ENCODE measurements around the gene LDLRAD4. TPM values are rescaled to one million over a fixed set of nuclear protein-coding genes. Genes with fewer than 3 reads are reported as not detected.

The LDLRAD4 gene
- total RNA-seq, 1 donor from 2014 or later, result 1.4 TPM

GRCh38 chr18:13425357-13426091 is 207.0 kb downstream of the LDLRAD4 start:
- no peak for DNase-seq (ENCODE audit: low read depth, low spot score)

GRCh38 chr18:13427354-13427753 is 208.8 kb downstream of the LDLRAD4 start:
- TF ChIP-seq CTCF (conservative IDR thresholded peaks at IDR 0.05), result no peak
- H3K27me3 Mint-ChIP-seq (ENCODE audit: low read depth), result peaks cover 4% of the 10 kb centered on the region
- H3K4me1 Mint-ChIP-seq, result peaks cover 8% of the 10 kb centered on the region
- no peaks in the 10 kb centered on the region for H3K36me3 Mint-ChIP-seq (ENCODE audit: low read depth)
- DNase-seq (ENCODE audit: low read depth, low spot score), result no peak
- no peaks in the 10 kb centered on the region for H3K9me3 Mint-ChIP-seq
- no peak overlapping the region for H3K4me3 Mint-ChIP-seq
- H3K27ac Mint-ChIP-seq (ENCODE audit: unreplicated experiment), result no peak overlapping the region

More at GRCh38 chr18:13425357-13426091, 207.0 kb downstream of the LDLRAD4 start:
- TF ChIP-seq CTCF (conservative IDR thresholded peaks at IDR 0.05), result no peak
- peaks cover 8% of the 10 kb centered on the region for H3K4me1 Mint-ChIP-seq
- H3K9me3 Mint-ChIP-seq, result no peaks in the 10 kb centered on the region
- no peaks in the 10 kb centered on the region for H3K36me3 Mint-ChIP-seq (ENCODE audit: low read depth)
- H3K27me3 Mint-ChIP-seq (ENCODE audit: low read depth), result no peaks in the 10 kb centered on the region
- H3K4me3 Mint-ChIP-seq, result no peak overlapping the region
- H3K27ac Mint-ChIP-seq (ENCODE audit: unreplicated experiment), result no peak overlapping the region

GRCh38 chr18:13428319-13428718 is 209.8 kb downstream of the LDLRAD4 start:
- DNase-seq (ENCODE audit: low read depth, low spot score), result no peak
- Mint-ChIP-seq H3K27me3 (ENCODE audit: low read depth) (peaks cover 4% of the 10 kb centered on the region), H3K9me3 (no peaks in the 10 kb centered on the region), H3K4me1 (peaks cover 8% of the 10 kb centered on the region), H3K27ac (ENCODE audit: unreplicated experiment) (no peak overlapping the region), H3K4me3 (no peak overlapping the region), H3K36me3 (ENCODE audit: low read depth) (no peaks in the 10 kb centered on the region)
- no peak for TF ChIP-seq CTCF (conservative IDR thresholded peaks at IDR 0.05)

- H3K4me3 Mint-ChIP-seq, result no peak overlapping the region
- H3K4me1 Mint-ChIP-seq, result peaks cover 8% of the 10 kb centered on the region
- H3K27me3 Mint-ChIP-seq (ENCODE audit: low read depth), result peaks cover 4% of the 10 kb centered on the region
- H3K36me3 Mint-ChIP-seq (ENCODE audit: low read depth), result no peaks in the 10 kb centered on the region
- no peak for DNase-seq (ENCODE audit: low read depth, low spot score)
- no peak overlapping the region for H3K27ac Mint-ChIP-seq (ENCODE audit: unreplicated experiment)
- no peak for TF ChIP-seq CTCF (conservative IDR thresholded peaks at IDR 0.05)
- H3K9me3 Mint-ChIP-seq, result no peaks in the 10 kb centered on the region
Observed at GRCh38 chr18:13429016-13429415, 210.5 kb downstream of the LDLRAD4 start.

- H3K36me3 Mint-ChIP-seq (ENCODE audit: low read depth), result no peaks in the 10 kb centered on the region
- no peak for TF ChIP-seq CTCF (conservative IDR thresholded peaks at IDR 0.05)
- no peak overlapping the region for H3K4me3 Mint-ChIP-seq
- no peak overlapping the region for H3K27ac Mint-ChIP-seq (ENCODE audit: unreplicated experiment)
- H3K4me1 Mint-ChIP-seq, result peaks cover 8% of the 10 kb centered on the region
- DNase-seq (ENCODE audit: low read depth, low spot score), result no peak
- H3K9me3 Mint-ChIP-seq, result no peaks in the 10 kb centered on the region
- peaks cover 4% of the 10 kb centered on the region for H3K27me3 Mint-ChIP-seq (ENCODE audit: low read depth)
Observed at GRCh38 chr18:13429884-13430510, 211.4 kb downstream of the LDLRAD4 start.

All from neural crest cell (in vitro differentiated cells).